ENCODE data around the gene NFYC.

The NFYC gene

GRCh38 chr1:40650075-40650474 is 41.4 kb upstream of the NFYC start:
- TF ChIP-seq, protein P1, sequence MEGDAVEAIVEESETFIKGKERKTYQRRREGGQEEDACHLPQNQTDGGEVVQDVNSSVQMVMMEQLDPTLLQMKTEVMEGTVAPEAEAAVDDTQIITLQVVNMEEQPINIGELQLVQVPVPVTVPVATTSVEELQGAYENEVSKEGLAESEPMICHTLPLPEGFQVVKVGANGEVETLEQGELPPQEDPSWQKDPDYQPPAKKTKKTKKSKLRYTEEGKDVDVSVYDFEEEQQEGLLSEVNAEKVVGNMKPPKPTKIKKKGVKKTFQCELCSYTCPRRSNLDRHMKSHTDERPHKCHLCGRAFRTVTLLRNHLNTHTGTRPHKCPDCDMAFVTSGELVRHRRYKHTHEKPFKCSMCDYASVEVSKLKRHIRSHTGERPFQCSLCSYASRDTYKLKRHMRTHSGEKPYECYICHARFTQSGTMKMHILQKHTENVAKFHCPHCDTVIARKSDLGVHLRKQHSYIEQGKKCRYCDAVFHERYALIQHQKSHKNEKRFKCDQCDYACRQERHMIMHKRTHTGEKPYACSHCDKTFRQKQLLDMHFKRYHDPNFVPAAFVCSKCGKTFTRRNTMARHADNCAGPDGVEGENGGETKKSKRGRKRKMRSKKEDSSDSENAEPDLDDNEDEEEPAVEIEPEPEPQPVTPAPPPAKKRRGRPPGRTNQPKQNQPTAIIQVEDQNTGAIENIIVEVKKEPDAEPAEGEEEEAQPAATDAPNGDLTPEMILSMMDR (IDR thresholded peaks at IDR 0.05; ENCODE audit: extremely low read depth, insufficient read depth, missing control alignments) = peak; percentile 54
- in situ Hi-C loops (cut with MboI; ENCODE audit: low pct_unique_long_range_greater_than_20kb, low sequenced_read_pairs, unreplicated experiment) = no loop called here
- DNase-seq (ENCODE audit: low spot score) = no peak

GRCh38 chr1:40651138-40651857 is 40.2 kb upstream of the NFYC start:
- TF ChIP-seq, protein P1 (IDR thresholded peaks at IDR 0.05; ENCODE audit: extremely low read depth, insufficient read depth, missing control alignments) = no peak
- no peak for DNase-seq (ENCODE audit: low spot score)
- in situ Hi-C loops (cut with MboI; ENCODE audit: low pct_unique_long_range_greater_than_20kb, low sequenced_read_pairs, unreplicated experiment) = no loop called here

DNA sequence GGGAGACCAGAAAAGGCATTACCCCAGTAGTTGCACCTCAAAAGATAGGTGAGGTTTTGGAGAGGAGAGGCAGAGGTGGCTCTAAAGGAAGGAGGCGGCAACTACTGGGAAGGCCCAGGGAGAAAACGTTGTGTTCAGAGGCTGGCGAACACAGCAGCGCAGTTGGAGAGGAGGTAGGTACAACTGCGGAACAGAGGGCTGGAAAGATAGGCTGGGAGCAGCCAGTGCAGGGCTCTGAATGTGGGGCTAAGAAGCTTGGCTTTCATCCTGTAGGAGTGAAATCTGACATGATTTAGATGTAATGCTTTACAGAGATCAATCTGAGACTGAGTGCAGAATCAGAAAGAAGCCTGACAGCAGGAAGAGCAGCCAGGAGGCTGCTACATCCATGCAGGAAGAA is 39.0 kb upstream of the NFYC start:
- no peak for DNase-seq (ENCODE audit: low spot score)
- in situ Hi-C loops (cut with MboI; ENCODE audit: low pct_unique_long_range_greater_than_20kb, low sequenced_read_pairs, unreplicated experiment) = no loop called here
- TF ChIP-seq, protein P1 (IDR thresholded peaks at IDR 0.05; ENCODE audit: extremely low read depth, insufficient read depth, missing control alignments) = no peak

DNA sequence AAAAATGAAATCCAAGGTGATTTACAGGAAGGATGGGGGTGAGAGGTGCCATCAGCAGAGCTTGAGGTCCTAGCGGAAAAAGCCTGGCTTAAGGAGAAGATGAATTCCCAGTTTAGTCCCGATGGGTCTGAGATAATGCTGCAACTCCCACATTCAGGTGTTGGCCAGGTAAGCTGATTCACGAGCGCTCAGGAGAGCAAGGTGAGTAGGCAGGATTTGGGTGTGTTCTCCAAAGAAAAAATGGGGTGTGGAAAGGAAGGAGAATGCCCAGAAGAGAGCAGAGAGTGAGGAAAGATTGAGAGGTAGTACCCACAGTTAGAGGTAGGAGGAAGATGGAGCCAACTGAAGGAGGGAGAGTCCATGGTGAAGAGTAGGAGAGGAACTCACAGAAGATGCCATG is 38.5 kb upstream of the NFYC start:
- in situ Hi-C loops (cut with MboI; ENCODE audit: low pct_unique_long_range_greater_than_20kb, low sequenced_read_pairs, unreplicated experiment) = no loop called here
- DNase-seq (ENCODE audit: low spot score) = no peak
- TF ChIP-seq, protein P1 (IDR thresholded peaks at IDR 0.05; ENCODE audit: extremely low read depth, insufficient read depth, missing control alignments) = no peak

DNA sequence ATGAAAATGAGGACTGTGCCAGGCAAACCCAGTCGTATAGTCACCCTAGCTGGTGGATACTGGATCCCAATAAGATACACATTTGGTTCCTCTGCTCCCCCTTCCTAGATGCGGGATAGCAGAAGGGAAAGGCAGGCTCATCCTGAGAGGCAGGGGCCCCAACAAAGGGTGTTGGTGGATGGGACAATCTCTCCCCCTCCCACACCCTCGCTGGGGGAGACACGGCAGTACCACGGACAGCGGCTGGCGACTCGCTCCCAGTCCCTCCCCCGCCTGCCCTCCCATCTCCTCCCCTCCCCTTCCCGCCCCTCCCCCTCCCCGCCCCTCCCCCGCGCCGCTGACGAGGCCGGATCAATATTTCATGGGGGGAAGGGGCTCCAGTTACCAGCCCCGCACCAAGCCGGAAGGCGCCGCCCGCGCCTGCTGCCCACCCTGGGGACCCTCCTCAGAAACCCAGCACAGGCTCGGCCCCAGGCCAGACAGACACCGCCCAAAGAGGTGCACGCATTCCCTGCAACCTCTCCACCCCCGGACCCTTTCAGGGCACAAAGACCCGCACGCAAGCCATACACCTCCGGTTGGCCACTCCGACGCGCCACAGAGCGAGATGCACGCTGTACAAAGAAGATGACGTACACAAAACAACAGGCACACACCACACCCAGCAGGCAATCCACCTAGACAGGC is 37.5 kb upstream of the NFYC start:
- TF ChIP-seq, protein P1 (IDR thresholded peaks at IDR 0.05; ENCODE audit: extremely low read depth, insufficient read depth, missing control alignments) = no peak
- no peak for DNase-seq (ENCODE audit: low spot score)
- in situ Hi-C loops (cut with MboI; ENCODE audit: low pct_unique_long_range_greater_than_20kb, low sequenced_read_pairs, unreplicated experiment) = no loop called here

DNA sequence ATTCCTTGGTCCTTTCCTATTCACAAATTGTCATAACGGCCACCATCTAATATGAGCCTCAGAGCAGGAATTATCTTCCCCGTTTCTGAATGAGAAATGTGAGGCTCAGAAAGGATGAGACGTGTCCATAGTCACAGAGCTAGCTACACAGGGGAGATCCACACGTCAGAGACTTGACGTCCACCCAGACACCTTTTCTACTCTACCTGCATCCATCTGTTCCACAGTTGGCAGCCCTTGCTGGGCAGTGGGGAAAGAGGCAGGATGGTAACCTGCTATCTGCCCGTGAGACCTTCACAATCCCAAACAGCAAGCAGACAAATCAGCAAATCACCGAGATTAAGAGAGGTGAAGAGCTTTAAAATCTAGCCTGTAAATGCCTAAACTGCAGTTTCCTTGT is 34.5 kb upstream of the NFYC start:
- DNase-seq (ENCODE audit: low spot score) = no peak
- TF ChIP-seq, protein P1 (IDR thresholded peaks at IDR 0.05; ENCODE audit: extremely low read depth, insufficient read depth, missing control alignments) = no peak
- in situ Hi-C loops (cut with MboI; ENCODE audit: low pct_unique_long_range_greater_than_20kb, low sequenced_read_pairs, unreplicated experiment) = no loop called here

All from GM13977 (cell line).